CMK (cell line): ENCODE results near the gene UGT1A8.

Experiments
- DNase-seq: peaks from one replicate; pipeline ENCODE4 v3.0.0-alpha.2; 2010; ENCODE audit warnings: low read depth

UGT1A8 gene

DNA sequence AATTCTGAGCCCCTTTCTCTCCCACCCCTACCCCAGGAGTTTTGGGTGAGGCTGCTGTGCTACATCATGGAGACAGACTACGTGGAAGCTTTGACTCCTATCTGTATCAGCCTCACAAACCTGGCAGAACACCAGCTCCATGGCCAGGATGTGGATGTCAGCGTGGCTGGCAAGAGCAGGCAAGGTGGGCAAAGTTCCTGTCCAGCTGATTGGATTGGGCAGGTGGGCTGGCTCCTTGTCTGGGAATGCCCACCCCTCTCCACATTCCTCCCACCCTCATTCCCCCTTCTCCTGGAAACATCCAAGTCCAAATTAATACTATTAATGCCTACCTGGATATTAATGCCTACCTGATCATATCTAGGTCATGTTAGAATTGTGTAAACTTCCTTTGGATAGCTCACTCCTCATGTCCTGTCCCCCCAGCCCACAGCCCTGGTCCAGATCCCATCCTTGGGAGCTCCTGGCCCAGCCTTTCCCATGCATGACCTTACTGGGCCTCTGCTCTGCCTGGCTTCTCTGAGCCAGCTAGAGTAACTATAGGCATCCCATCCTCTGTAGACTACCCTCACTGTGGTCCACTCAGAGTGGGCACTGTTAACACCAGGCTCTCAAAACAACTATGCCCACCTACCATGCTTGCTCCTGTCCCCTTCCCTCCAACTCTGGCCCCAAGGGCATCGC lies 184.8 kb downstream of the UGT1A8 start:
- no peak for DNase-seq

DNA sequence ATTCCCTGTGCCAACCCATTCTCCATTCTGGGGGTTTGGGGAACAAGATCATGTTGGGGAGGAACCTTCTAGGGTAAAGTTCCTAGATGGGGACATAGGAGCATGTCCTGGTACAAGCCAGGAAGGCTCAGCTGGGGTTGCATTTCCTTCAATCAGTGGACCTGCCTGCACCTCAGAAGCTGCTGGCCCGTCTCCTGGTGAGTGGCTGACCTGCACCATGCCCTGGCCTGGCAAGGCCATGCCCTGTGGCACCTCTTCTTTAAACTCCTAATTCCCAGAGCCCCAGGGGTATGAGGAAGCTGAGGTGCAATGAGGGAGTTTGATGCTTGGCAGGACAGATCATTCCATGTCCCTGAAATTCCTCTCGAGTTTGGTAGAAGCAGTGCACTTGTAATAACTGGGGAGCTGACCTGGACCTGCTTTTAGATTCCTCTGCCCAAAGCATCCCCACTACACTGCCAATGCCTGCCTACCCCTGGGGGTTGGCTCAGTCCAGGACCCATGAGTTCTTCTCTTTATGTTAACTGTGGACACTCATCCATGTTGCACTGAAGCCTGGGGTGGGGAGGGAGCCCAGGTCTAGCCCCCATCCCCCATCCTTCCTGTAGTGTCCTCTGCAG lies 186.0 kb downstream of the UGT1A8 start:
- DNase-seq, result no peak

DNA sequence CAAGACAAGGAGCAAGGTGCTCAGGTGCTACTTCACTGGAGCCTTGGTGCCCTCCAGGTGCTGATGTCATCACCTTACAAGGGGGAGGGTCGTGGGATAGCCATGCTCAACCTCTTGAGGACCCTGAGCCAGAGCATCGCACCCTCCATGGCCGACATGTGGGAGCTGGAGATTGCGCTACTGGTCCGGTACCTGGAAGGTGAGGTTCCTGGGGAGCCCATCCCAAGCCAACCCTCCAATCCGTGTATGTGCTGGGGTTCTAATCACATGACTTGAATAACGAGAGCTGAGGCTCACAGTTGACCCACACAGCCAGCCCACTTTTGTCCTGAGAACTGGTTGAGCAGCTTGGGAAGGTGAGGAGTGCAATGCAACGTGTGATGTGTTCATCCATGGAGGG lies 186.6 kb downstream of the UGT1A8 start:
- no peak for DNase-seq

DNA sequence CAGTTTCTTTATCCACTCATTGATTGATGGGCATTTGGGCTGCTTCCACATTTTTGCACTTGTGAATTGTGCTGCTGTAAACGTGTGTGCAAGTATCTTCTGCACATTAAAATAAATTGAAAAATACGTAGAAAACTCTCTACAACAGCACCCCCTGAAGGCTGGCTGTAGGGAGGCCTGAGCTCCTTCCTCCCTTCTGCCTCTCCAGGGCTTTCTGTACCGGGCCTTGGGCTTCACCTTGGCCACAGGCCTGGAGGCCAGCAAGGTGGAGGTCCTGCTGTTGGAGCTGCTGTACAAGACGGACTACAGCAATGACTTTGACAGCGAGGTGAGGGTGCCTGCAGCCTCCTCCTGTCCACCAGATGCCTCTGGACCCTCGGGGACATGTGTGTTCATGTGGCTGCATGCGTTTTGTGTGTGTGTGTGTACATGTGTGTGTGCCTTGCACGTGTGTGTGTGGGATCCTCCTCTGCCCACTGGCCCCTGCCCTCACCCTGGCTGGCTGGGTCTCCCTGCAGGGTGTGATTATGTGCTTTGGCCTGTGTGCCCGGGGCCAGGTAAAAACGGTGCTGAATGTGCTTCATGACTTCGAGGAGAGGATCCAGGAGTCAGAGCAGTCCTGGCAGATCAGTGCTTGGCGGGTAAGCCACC lies 189.9 kb downstream of the UGT1A8 start:
- DNase-seq, result no peak

DNA sequence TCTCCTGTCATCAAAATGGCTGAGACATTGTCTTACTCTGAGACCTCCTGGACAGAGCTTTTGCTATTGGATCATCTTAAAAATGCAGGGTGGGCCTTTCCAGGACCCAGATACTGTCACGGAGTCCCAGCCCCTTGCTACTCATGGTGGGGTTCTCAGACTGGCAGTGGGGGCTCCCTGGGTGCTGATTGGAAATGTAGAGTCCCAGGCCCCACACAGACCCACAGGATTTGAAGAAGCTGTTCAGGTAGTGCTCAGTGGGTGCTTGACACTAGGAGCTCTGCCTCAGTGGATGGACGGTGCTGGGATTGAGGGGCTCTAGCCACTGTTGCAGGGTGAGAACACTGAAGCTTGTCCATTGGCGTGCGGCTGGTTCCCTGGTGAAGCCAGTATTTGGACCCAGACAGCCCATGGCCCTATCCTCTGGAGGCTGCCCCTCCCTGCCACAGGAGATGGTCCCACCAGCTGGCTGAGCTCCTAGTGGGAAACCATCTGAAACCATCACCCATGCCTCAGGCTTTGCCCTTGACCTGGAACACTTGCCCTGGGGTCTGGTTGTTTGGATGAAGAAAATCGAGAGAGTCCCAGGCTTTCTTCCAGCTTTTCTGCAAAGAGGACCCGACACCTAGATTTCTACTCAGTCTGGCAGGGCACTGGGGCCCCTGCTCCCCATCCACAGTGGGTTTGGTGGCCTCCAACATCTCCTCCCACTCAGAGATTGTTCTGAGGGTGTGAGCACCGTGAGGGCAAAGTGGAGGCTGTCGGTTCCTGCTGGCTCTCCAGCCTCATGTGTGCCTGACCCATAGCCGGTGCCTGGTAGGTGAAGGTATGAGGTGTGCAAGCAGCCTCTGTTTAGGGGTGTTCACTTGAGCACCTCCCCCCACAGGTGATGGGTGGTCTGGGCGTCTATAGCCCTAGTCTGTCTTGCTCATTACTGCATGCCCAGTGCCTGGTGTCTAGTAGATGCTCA lies 190.8 kb downstream of the UGT1A8 start:
- DNase-seq, result no peak

DNA sequence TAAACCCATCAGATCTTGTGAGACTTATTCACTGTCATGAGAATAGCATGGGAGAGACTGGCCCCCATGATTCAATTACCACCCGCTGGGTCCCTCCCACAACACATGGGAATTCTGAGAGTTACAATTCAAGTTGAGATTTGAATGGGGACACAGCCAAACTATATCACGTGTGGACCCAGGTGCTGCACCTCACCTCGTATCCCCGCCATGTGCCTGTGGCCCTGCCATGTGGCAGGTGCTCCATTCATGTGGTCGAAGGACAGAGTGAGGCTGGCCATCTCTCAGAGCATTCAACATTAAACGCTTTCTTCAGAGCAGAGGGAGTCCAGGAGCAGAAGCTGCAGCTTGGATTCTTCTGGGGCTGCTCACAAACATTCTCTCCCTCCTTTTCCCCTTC lies 193.0 kb downstream of the UGT1A8 start:
- no peak for DNase-seq

DNA sequence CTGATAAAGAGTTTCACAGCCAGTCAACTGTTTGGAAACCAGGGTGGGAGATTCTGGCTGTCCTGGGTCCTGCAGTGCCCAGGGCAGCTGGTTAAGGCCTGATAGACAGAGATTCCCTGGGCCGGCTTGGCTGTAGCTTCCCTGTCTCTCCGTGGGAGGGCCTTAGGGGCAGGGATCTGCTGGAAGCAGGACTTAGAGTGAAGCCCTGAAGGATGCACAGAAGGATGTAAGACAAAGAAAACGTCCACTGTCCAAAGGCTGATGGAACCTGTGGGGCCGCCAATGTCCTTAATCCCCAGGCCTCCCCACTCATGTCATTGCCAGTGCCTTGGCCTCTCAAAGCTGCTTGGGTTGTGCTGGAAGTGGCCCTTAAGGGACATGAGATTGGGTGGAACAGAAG lies 193.7 kb downstream of the UGT1A8 start:
- no peak for DNase-seq

DNA sequence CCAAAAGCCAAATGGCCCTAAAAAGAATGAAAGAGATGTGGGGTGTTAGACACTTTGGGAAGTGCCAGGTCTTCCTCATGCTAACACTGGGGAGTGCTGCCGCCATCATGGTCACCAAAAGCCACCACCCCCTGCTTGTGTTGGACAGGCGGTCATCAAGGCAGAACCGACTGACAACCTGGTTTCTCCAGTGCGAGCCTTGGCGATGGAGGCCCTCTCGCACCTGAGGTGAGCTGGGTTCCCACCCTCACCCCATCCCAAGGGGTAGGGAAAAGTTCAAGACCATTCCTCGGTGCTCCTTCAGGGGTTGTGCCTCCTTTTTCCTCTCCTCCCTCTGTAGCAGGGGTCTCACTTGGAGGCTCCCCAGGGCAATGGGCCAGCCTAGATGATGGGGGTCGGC lies 194.3 kb downstream of the UGT1A8 start:
- no peak for DNase-seq

DNA sequence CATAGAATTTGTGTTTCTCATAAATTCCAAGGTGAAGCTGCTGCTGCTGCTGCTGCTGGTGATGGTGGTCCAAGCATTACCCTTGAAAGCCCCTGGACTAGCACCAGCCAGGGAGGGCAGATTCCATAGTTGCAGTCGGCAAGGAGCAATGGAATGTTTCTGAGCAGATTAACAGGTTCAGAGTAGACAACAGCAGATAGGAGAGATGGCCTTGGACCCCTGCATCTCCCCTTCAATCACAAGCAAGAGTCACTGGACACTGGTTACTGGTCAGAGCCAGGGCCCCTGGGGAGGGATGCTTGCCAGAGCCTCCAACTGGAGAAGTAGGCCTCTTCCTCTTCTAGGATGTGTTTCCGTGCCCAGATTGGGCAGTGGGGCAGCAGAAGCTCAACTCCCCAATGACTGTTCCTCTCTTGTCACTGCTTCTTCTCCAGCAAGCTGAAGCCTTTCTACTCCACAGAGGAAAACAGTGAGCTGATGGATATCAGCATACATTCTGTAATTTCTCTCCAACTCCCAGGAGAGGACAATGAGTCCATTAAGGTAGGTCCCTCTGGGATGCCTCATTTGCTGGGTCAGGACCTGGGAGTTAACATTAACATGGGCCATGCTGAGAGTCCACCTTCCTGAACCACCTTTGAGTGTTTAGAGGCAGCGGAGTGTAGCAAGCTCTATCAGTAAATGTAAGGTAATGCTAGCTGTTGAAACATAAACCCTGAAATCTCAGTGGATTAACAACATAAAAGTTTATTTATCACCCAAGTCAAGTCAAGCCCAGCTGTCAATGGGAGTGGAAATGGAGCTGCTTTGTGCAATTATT lies 196.0 kb downstream of the UGT1A8 start:
- no peak for DNase-seq

DNA sequence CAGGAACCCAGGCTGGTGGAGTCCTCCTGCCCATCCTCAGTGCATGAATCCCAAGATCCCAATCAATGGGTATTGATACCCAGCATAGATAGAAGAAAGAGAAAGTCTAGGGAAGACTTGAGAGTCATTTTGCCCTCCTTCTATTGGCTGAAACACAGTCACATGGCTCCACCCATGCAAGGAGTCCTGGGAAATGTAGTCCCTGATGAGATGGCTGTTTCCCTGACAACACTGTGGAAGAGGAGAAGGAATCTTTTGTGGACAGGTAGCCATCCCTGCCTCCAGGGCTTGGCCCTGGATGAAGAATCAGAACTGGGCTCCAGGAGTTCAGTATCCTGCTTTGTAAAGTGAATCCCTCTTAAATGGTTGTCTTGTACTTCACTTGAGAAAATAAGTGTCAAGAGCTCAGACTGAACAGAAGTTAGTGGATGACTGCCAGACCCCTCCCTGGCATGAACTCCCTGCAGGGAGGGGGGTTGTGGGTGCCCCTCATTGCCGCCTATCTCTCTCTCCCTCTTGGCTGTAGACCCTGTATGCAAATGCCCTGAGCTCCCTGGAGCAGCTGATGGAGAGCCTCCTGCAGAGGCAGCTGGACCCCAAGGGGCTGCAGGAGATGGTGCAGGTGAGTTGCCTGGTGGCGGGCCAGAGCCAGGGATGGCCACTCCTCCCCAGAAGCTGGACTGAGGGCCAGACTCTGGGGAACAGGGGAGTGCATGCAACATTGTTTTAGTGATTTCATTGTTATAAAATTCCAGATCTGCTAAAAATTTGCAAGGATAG lies 196.8 kb downstream of the UGT1A8 start:
- DNase-seq, result no peak

DNA sequence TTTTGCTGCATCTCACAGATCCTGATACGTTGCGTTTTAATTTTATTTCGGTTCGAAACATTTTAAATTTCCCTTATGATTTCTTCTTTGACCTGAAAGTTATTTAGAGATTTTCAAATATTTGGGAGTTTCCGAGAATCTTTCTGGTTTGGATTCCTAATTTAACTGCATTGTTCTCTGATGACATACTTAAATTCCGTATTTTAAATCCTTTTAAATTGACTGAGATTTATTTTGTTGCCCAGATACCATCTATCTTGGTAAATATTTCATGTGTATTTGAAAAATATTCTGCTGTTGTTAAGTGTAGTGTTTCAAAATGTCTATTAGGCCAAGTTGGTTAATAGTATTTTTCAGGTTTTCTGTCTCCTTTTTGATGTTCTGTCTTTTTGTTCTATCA lies 198.4 kb downstream of the UGT1A8 start:
- DNase-seq, result no peak

DNA sequence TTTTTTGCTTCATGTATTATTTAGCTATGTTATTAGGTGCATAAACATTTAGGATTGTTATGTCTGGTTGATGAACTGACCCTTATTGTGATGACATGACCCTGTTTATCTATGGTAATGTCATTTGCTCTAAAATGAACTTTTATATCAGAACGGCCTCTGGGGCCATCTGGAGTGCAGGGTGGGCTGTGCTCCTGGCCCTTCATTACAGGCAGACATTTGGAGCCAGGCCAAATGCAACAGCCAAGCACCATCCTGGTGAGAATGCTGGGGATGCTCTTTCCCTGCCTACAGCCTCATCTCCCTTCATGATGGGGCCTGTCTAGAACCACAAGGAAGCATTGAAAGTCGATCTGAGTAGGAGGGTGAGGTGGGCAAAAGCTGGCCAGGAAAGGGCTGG lies 198.9 kb downstream of the UGT1A8 start:
- DNase-seq, result no peak

DNA sequence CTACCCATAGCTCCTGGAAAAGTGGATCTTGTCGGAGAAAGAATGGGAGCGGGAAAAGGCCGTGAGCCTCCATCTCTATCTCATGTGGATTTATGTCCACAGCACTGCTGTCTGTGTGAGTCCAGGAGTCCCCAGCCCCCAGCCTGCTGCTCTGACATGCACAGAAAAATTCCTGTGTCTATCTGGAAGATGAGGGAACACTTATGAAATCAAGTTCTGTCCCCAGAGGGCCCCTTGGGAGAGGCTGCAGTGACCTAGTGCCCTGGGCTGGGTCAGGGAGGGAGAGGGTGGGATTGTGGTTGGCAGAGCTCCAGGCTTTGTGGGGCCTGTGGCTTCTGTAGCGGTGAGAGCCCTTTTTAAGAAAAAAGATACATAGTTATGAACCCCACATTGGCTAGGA lies 199.3 kb downstream of the UGT1A8 start:
- DNase-seq, result no peak

DNA sequence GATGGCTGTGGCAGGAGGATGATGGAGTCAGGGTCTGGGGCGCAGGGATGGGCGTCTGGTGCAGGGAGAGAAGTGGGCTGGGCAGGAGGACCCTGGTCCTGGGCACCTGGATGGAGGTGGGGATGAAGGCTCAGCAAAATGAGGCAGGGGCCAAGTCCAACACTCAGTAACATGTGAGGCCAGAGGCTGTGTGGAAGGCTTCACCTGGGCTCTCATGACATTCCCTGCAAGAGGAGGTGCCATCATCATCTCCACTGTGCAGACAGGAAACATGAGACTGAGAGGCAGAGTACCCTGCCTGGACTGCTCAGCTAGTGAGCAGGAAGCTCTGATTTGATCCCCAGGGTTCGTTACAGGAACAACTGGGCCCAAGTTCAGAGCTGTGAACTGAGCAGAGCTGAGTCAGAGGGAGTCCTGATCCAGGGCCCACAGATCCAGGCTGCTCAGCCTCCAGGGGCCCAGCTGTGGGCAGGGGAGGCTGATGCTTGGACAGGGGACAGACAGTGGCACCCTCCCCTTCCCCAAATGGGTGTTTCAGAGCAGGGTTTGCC lies 200.0 kb downstream of the UGT1A8 start:
- DNase-seq, result no peak

DNA sequence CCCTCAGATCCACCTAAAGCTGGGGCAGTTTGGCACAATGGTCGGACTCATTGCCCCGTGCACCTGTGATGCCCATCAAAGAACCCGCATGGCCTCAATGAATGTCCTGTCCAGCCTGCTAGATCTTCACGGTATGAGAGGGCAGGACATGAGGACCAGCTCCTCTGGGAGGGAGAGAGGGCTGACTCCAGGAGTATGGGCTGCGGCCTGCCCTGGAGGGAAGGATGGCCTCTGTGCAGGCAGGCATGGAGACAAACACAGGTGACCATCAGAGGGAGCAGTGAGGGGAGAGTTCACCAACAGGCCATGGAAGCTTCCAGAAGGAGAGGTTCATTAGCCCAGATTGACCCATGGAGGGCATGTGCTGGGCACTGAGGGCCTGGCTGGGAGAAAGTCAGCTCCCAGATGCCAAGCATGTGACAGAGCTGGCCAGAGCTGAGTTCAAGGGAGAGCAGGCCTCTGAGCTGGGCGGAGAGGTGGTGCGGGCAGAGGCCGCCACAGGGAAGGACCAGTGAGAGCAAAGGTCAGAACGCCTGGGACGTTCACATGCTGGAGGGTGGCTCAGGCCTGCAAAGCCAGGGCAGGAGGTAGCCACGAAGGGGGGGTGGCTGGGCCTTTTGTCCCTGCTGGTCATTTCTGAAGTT lies 200.7 kb downstream of the UGT1A8 start:
- DNase-seq, result no peak

DNA sequence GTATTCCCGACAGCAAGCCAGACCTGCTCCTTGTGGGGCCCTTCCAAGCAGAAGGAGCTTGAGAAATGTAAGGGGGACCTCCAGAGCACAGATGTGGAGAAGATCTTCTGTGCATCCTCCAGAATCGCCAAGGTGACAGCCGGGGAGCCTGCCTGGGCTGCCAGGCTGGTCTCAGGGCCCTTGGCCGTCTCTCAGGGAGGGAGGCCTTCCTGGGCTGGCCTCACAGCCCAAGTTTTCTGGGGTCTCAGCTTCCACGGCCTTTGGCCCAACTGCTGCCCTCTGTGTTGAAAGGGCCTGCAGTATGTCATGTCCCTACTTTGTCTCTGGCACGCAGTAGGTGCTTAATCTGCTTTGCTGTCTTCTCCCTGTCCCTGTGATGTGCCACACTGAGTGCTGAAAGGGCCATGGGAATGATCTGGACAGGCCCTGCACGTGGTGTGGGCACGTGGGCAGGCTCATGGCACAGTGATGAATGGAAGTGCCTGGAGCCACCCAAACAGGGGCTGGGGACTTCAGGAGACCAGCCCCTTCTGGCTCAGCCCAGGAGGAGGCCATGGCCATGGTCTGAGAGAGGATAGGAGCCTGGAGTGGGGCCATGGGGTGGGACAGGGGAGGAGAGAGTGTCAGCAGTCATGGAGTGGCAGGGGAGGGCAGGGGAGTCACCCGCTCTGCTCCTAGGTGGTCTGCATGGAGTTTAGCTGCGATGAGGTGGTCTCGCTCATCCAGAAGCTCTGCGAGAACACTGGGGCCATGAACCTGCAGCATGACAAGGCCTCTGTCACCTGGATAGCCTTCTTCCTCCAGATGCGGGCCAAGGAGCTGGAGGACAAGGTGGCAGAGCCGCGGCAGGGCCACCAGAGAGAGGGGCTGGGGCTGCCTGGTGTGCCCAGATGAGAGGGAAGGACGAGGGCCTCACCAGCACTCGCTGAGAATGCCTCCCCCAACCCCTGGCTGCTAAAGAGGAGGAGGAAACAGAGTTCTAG lies 201.5 kb downstream of the UGT1A8 start:
- no peak for DNase-seq

DNA sequence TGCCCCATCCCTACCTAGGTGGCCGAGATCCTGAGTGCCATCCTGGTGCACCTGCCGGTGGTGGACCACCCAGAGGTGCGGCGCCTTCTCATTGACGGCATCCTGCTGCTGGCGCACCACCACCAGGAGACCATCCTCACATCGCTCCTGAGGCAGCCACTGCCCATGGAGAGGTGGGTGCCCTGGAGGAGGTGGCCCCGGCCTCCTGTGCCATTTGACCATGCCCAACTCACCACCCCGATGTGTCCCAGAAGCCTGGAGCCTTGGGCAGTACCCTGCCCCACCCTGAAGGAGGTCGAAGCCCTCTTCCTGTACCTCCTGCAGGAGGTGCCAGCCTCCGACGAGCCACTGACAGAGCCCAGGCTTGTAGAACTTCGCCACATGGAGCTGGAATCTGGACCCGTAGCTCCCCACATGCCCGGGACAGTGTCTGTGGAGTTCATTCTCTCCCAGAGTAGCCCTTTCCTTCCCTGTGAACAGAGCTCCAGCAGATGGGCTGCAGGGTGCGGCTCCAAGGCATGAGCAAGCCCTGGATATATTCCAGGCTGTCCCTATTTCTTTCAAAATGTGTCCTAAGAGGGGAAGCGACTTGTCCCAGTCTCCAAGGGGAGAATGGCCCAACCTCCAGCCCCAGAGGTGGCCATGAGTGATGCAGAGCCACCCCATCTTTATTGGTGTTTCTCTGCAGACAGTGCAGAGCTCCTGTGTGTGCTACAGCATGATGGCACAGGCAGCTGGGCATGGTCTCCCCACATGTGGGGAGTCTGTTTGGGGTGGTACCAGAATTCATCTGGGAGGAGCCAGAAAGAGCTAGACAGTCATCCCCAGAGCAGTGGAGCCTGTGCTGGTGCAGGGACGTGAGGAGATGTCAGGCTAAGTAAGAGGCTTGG lies 202.7 kb downstream of the UGT1A8 start:
- no peak for DNase-seq

DNA sequence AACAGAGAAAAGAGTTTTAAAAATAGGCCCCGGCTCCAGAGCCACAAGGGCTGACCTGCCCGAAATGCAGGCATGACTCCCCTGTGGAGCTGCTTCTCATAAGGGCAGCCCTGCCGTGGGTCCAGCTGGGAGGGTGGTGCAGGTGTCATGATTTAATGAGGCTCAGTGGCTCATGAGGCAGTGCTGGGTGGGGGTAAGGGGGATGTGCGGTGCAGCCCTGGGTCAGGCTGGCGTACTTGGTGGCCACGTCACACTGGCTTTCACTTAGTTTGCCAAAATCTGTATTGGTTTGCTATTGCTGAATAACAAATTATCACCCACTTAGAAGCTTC lies 203.3 kb downstream of the UGT1A8 start:
- DNase-seq, result no peak
